B cell (primary cell): Measurements from ENCODE around the gene IGF1R.

Experiments
- CTCF ChIP-seq: fragments of 200-600 bp; IDR thresholded peaks from one replicate; pipeline ENCODE4 v1.8.0; 2022; ENCODE audit warnings: antibody characterized with exemption, mild to moderate bottlenecking
- EZH2 ChIP-seq: IDR thresholded peaks from 2 replicates; pipeline ENCODE4 v1.6.1; 2012; ENCODE audit warnings: borderline replicate concordance, low read depth, mild to moderate bottlenecking, moderate library complexity, low read length; ENCODE audit not compliant: insufficient read depth, poor library complexity, severe bottlenecking

GRCh38 chr15:98781838-98782237 lies 133.5 kb downstream of the IGF1R start:
- TF ChIP-seq CTCF (no peak), EZH2 (no peak)
